Activated naive CD4-positive, alpha-beta T cell (primary cell): Measurements from ENCODE around the gene UMAD1.

Experiments
- DNase-seq, 4 experiments: peaks; one replicate each; lab custom pipeline; 2025; lab: John Stamatoyannopoulos, UW

Gene UMAD1

DNA sequence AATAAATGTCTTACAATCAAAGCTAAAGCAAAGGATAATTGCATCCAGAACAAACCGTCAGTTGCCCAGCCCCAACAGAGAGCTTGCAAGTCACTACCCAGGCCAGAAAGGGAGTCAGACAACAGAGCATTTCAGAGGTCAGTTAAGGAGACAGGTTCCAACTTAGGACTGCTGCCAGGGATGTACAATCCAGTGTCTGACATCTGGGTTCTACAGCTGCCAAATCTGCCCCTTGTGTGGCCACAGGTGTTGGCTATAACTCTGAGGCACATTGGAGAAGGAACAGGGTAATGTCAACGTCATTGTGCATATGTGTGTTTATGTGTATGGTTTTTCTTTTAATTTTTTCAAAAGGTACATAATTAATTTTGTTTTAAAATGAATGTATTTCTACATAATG is 242.8 kb downstream of the UMAD1 start:
- no peak for DNase-seq

GRCh38 chr7:7884855-7885254 is 244.3 kb downstream of the UMAD1 start:
- DNase-seq: no peak

GRCh38 chr7:7889791-7890568 is 249.4 kb downstream of the UMAD1 start:
- no peak for DNase-seq

- no peak for DNase-seq
Observed at GRCh38 chr7:7895004-7895650, 254.6 kb downstream of the UMAD1 start.

- DNase-seq: no peak
Observed at GRCh38 chr7:7895754-7896153, 255.2 kb downstream of the UMAD1 start.

DNA sequence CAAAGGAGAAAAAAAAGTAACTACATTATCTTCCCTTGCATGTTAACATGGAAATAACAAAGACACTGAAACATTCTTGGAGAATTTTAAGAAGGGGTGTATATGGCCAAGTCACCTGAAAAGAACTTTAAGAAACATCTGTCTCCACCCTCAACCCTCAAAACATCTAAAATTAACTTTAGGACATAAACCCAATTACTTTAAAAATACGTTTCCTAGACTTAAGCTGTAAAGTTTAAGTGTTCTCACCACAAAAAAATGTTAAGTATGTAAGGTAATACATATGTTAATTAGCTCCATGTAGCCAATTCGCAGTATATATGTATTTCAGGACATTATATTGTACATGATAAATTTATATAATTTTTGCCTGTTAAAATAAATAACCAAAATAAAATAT is 257.0 kb downstream of the UMAD1 start:
- no peak for DNase-seq

DNA sequence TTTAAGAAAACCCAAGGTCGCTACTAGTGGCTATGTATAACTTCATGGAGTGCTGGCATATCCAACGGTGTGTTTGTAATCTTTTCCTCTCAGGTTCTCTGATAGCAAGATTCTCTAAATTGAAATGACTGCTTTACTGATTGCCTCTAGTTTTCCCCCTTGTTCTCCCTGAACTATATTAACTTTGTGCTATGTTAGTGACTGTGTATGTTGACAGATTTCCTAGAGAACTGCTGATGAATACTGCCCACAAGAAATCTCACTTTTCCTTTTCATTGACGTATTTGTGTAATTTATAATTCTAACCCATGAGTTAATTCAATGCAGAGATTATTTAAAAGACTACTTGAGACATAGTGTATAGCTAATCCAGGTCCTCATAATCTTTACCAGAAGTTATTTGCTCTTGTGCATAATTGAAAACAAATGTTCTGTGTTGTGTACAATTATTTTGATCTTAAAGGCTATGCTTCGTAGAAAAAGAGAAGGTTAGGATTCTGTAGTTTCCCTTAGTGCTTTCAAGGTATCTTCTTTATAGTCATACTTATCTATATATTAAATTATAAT is 257.5 kb downstream of the UMAD1 start:
- no peak for DNase-seq

DNA sequence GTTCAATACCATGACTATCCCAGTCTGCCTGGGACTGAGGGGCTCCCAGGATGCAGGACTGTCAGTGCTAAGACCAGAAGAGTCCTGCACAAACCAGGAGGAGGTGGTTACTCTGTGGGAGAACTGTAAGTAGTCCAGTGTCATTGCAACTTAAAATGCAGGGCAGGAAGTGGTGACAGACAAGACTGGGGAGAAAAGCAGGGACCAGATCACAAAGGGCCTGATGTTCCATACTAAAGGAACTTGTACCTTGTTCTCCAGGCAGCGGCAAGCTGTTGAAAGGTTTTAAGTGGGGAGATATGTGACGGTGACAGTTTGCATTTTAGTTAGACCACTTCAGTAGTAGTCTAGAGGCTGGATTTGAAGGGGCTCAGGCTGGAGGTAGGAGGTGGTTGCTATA is 262.3 kb downstream of the UMAD1 start:
- no peak for DNase-seq

DNA sequence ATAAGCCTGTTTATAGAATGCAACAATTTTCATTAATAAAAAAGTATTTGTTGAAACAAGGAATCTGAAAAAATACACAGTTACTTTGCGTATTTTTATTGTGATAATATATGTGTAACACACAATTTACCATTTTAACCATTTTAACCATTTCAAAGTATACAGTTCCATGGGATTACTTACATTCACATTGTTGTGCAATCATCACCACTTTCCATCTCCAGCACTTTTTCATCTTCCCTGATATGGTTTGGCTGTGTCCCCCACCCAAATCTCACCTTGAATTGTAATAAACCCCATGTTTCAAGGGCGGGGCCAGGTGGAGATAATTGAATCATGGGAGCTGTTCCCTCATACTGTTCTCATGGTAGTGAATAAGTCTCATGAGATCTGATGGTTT is 266.8 kb downstream of the UMAD1 start:
- DNase-seq: no peak

DNA sequence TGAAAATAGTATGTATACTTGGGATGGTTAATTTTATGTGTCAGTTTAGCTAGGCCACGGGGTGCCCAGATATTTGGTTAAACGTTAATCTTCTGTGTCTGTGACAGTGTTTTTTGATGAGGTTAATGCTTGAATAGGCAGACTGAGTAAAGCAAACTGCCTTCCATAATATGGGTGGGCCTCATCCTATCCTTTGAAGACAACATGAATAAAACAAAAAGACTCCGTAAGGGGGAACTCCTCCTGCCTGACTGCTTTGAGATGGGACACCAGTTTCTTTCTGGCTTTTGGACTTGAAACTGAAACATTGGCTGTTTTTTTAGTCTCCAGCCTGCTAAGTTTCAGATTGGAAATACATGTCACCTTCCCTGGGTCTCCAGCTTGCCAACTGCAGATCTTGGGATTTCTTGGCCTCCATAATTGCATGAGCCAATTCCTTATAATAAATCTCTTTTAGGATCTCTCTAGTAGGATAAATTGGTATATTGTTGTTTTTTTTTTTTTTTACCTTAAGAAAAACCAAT is 268.1 kb downstream of the UMAD1 start:
- DNase-seq: no peak

- no peak for DNase-seq
Observed at GRCh38 chr7:7909376-7909775, 268.8 kb downstream of the UMAD1 start.

GRCh38 chr7:7911369-7912123 is 271.0 kb downstream of the UMAD1 start:
- DNase-seq: no peak

GRCh38 chr7:7912937-7913336 is 272.4 kb downstream of the UMAD1 start:
- DNase-seq: no peak

- no peak for DNase-seq
Observed at GRCh38 chr7:7913504-7913903, 273.0 kb downstream of the UMAD1 start.

- no peak for DNase-seq
Observed at GRCh38 chr7:7914547-7914946, 274.0 kb downstream of the UMAD1 start.

DNA sequence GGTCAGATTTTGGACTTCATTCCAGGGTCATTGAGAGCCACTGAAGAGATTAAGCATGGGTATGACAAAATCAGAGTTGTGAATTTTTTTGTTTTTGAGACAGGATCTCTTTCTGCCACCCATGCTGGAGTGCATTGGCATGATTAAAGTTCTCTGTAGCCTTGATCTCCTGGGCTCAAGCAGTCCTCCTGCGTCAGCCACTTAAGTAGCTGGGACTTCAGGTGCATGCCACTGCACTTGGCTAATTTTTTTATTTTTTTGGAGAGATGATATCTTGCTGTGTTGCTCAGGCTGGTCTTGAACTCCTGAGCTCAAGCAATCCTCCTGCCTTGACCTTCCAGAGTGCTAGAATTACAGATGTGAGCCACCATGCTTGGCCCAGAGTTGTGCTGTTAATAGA is 275.5 kb downstream of the UMAD1 start:
- no peak for DNase-seq

GRCh38 chr7:7917593-7917992 is 277.0 kb downstream of the UMAD1 start:
- no peak for DNase-seq

- DNase-seq: no peak
Observed at GRCh38 chr7:7918736-7919448, 278.3 kb downstream of the UMAD1 start.

DNA sequence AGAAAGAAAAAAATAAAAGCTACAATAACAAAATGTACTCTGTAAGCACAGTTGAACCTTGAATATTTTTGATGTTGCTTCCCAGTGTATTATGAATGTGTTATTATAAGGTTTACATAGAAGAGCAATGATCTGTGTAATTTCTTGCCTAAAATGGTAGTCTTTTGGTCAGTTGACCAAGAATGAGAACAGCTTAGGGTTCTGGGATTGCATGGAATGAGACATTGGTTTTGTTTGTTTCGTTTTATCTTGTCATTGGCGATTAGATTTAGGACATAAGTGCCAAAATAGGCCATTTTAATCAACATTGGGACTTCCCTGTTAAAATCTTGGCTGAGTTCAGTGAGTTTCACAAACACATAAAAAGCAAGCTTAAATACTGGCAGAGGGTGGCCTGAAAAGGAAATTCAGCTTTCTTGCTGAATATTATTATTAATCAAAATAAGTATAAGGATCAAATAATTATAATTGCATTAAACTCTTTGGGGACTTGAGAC is 278.9 kb downstream of the UMAD1 start:
- no peak for DNase-seq

GRCh38 chr7:7920056-7920455 is 279.5 kb downstream of the UMAD1 start:
- DNase-seq: no peak

DNA sequence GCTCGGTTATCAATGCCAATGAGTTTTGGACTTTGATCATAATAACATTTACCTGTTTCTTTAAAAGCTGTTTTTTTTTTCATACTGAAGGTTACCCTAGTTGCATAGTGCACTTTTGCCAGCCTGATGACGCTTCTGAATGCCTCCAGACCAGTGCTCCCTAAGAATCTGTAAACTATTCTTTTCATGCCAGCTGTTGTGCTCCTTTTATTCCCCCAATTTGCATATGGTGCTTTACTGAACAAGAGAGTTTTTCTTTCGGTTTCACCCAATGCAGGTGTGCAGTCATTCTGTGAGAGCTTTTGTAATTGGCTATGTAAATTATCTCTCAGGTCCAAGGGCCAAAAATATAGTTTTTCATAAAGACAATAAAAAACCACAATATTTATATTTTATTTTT is 279.9 kb downstream of the UMAD1 start:
- no peak for DNase-seq

GRCh38 chr7:7921830-7922229 is 281.3 kb downstream of the UMAD1 start:
- no peak for DNase-seq
